GM21390 (cell line): Measurements from ENCODE around the gene SDCCAG8.

Source experiments
- ATAC-seq: cut with Tn5 transposase; IDR thresholded peaks from one replicate; pipeline ENCODE4 v1.9.1; 2021; ENCODE audit not compliant: unreplicated experiment

SDCCAG8 gene

DNA sequence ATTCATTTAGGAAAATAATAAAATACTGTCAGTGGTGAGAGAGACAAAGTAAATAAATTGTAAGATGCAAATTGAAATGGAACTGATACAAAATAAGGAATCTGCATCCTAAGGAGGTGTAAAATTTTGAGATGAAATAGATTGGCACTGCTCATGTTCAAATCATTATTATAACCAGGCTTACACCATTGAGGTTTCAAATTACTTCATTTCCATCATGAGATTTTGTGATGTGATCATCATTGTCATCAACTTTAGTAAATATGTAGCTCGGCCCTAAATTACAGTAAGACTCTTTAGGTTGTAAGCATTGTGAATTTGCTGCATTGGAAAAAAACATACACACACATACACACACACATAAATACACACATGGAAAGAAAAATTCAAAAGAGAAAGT is 123.4 kb downstream of the SDCCAG8 start:
- no peak for ATAC-seq

DNA sequence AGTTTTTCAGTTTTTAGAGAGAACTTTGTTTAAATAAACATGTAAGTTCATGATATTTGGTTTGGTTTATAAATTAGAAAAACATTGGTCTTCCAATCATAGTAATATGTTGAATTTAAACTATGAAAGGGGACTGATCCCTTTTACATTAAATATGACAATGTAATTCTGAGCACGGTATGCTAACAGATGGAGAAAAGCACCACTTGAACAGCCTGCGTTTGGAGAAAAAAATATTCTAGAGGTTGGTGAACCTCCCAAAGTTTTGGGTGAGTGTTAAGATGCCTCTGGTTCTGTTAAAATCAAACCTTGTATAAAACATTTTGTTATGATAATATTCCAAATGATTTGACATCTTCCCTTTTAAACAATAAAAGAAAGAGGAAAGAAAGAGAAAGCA is 123.9 kb downstream of the SDCCAG8 start:
- no peak for ATAC-seq

DNA sequence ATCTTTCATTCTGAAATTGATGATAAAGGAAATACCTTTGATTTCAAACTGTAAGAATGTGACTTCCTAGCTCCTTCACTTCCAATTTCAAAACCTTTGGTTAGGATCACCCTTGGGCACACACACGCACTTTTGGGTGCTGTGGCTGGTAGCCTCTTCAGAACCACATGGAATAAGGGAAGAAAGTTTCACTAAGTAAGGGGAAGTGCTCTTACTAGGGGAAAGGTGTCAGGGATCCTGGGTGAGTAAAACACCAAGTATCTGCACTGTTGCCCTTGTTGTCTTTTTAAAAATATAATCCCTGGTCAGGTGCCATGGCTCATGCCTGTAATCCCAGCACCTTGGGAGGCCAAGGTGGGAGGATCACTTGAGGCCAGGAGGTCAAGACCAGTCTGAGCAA is 132.4 kb downstream of the SDCCAG8 start:
- ATAC-seq = no peak

DNA sequence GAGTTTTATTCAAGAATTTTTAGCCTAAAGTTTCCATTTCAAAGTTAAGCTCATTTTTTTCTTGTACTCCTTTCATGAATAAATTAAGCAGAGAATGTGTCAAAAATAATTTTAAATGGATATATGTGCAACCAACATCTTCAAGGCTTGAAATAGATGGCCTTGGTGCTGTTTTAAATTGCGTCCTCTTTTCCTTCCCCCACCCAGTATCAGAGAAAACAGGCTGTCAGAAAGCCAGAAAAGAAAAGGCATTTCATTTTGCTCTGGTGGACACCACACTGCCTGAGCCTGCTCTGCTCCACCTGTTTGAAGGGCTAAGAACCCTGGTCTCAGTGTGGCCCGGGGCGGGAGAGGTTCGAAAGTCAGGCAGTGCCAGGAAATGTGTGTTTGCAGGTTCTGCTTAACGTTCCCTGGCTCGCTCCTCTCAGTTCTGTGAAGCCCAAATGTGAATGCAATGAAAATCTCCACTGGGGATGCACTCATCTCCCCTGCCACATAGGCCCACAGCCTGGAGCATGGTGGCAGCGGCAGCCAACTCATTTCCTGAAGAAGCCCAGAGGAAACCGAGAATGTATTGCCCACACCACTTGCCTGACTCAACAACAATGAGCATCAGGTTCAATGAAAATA is 134.4 kb downstream of the SDCCAG8 start:
- ATAC-seq = no peak

DNA sequence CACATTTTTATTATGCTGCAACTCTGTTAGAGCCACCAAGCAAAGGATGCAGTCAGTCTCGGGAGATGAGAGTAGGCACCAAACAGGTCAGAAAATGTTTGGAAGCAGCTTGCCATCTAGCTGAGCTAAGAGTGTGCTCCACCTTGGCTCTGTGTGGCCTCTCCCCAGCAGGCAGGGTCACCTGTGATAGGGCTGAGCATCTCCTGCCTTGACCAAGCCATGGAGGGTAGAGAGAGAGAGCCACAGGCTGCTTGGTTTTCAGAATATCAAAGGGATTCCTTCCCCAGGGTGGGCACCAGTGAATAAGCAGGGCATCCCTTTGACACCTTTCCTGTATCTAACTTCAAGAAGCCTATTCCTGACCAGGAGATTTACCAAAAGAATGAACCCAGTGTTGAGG is 135.5 kb downstream of the SDCCAG8 start:
- no peak for ATAC-seq

DNA sequence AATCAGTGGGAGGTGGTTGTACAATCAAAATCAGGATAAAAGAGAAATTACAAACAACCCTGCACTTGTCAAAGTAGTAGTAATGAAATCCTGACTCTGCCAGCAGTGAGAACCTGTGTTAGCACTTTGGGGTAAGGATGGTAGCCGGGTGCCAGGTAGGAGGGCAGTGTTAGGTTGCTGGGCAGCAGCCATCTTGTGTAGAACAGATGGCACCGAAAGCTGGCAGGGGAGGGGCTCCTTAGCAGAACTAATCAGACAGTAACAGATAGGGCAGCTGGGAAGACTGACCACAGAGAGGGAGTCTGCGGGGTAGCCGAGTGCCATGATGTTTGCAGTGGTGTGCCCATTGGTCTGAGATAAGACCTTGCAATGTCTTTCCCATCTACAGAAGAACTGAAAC is 137.3 kb downstream of the SDCCAG8 start:
- ATAC-seq = no peak

DNA sequence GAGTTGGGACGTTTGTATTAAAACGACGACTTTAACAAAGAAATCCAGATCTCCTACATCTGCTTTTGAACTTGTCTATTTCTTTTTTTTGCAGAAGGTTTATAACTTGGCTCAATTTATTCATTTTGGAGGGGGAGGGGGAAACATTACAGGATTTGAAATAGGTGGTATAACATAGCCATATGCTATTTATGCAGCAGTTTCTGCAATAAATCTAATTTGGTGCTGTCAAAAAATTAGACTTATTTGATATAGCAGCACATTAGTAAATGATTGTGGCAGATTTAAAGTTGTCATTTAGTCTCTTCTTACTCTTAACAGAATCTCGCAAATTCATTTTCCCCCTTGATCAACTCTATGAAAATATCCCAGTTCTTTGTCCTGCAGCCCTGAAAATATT is 138.2 kb downstream of the SDCCAG8 start:
- no peak for ATAC-seq

DNA sequence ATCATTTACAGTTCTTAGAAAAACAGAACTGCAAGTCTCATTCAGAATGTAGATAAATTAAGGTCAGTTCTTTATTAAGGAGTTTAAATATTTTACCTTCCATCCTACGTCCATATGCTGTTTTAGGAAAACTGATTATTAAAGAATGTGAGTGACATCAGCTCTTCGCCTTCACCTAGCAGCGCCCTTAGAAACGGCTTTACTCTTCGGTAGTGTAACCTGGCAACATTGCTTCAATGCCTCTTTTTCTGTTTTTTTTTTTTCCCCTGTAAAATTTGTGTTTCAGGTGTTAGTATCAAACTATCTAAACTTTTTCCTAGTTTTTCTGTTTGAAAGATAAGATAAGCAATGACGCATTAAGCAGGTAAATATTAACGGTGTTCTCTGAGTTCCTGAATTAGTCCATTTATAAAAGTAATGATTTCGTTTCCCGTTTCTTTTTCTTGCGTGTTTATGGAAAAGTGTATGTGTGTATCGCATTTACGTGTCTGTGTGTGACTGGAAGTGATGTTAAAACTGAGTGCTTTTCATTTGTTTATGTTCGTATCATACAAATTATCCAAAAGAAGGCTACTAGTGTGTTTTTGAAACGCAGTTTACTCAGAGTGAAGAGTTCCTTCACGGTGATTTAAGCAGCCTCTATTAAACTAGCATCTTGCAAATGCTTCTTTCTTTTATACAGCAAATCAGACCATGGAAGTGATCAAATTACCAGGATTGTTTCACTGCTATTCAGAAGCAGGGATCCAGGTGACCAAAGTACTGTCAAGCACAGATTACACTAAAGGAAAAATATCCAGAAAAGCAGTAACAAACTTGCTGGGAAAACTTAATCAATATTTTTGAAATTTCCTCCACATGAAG is 139.0 kb downstream of the SDCCAG8 start:
- no peak for ATAC-seq

DNA sequence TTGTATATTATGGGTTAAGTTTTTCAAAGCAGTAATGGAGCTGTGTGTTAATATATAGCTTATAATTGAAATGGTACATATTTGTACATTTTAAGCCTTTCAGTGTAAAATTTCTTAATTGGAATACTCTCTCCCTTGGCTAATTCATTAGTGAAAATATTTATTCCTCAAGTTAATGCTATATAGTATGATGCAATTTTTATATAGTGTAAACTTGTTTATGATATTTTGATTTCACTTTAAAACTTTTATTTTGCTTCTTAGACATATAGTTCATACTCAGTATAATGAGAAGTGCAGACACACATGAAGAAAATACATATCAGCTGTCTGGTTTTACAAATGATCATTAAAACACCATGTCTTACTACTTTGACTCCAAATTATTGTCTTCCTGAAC is 140.6 kb downstream of the SDCCAG8 start:
- ATAC-seq = no peak

DNA sequence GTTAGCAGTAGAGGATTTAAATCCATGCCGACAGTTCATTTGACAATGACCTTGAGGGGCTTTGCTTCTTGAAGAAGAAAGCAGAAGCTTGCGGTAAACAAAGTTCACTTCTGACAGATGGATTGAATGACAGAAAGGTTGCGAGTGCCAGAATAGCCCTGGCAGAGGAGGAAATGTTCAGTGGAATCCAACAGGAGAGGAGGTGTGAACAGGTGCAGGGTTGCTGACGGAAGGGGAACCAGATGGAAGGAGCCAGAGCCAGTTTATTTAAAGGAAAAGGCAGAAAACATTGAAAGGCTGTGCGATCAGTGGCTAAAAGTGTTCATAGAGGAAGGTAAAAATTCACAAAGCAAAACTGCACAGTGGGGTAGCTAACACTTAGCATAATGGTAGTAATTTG is 141.0 kb downstream of the SDCCAG8 start:
- ATAC-seq = no peak

DNA sequence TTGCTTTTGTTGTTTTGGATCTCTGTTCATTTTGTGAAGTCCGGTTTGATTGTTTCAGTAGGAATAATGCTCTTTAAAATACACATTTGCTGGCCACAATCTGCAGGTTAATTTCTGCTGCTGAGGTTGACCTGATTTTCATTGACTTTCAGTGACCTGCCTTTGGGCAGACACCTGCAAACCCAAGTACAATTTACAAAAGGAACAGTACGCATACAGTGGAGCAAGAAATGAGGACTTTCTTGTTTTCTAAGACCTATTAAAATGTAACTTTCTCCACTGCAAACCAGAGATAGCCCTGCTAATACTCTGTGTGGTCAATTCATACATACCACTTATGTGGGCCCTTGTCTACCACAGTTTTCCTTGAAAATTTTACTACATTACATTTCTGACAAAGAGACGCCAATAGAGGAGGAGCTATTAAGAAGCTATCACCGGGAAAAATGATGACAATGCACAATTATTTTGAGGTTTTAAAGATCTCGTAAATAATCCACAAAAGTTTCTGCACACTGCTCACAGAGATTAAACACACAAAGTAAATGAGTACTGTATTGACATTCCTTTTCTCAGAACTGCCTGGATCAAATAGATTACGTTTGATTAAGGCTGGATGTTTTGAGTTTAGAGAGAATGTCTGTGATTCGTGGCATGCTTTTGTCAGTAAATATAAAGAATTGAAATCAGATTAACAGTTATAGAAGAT is 141.9 kb downstream of the SDCCAG8 start:
- ATAC-seq = no peak

DNA sequence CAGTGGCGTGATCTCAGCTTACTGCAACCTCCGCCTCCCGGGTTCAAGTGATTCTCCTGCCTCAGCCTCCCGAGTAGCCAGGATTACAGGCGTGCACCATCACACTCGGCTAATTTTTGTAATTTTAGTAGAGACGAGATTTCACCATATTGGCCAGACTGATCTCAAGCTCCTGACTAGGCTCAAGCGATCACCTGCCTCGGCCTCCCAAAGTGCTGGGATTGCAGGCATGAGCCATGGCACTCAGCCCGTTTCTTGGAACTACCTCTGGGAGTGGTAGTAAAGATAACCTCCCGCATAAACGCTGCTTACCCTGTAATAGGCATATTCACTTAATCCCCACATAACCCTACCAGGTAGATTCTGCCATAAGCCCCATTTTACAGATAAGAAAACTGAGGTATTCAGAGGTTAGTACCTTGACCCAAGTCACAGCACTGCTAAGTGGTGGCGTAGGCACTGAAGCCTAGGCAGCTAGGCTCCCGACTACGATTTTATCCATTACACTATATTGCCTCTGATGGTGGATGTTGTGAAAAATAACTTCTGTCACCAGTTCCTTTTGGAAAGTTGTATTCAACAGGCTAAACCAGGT is 143.8 kb downstream of the SDCCAG8 start:
- ATAC-seq = no peak

DNA sequence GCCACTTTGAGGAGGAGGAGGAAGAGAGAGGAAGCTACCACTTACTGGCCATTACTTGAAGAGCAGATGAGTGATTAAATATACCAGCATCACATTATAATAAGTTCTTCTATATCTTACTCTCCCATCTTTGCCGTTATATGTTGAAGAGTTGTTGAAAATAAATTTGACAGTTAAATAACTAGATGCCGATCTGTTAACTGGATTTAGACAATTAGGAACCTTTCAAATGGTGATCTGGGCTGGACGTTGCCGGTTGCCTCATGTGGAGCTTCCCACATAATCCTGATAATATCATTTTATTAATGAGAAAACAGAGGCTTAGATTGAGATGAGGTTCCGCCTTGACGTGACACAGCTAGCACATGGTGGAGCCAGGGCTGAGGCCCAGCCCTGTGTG is 147.0 kb downstream of the SDCCAG8 start:
- ATAC-seq = no peak

DNA sequence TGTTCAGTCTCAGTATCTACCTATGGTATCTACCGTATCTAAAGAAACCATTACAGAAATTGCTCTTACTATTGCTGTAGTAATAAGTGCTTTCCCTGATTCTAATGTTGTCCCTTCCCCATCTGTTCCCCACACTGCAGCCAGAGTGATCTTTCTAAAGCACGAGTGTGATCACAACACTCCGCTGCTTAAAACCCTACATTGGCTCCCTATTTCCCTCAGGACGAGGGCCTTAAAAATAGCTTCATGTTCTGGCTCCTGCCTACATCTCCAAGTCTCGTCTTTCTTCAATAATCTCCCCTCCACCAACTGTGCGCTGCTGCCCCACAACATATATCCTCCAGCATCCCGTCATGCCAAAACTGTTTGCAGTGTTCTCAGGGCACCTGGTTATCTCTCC is 150.6 kb downstream of the SDCCAG8 start:
- no peak for ATAC-seq

DNA sequence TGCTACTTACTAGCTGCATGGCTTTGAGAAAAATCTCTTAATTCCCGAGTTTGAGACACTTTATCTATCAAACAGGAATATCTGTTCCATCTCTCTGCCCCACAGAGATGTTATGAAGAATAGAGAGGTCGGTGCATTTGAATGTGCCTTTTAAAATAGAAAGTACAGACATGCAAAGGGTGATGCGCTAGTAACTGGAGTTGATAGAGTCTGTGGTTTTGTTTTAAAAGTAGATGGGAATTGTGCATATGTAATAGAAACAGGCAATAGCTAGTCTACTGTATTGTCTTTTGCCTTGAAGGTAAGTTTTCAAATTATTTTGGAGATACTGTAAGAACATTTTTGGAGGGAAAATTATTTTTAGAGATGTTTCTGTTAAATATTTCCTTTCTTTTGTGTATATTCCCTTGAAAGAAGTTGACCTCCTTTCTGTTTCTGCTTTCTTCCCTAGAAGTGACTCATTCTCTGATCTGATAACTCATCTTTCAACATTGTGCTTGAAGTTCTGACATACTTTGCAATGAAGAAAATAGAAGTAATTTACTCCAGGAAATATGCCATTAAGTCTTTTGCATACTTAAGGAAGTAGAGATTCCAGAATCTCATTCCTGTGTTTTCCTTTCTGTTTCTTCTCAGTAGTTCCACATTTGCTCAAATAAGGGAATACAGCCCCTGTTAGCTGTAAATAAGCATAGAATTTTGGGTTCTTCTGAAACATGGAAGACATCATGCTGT is 151.6 kb downstream of the SDCCAG8 start:
- ATAC-seq = no peak

DNA sequence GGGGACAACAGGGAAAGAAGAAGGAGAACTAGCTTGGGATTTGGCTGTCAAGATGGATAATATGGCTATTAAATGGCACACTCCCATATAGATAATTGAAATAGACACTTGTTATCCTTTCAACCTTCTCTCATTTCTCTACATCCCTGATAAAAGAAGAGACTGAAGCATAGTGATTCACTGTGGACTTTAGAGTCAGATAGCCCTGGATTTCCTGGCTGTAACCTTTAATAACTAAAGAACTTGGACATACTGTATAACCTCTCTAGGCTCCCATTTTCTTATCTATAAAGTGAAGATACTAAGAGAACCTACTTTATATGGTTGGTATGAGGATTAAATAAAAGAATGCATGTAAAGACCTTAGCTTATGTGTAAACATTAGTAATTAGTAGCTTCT is 152.6 kb downstream of the SDCCAG8 start:
- ATAC-seq = no peak

DNA sequence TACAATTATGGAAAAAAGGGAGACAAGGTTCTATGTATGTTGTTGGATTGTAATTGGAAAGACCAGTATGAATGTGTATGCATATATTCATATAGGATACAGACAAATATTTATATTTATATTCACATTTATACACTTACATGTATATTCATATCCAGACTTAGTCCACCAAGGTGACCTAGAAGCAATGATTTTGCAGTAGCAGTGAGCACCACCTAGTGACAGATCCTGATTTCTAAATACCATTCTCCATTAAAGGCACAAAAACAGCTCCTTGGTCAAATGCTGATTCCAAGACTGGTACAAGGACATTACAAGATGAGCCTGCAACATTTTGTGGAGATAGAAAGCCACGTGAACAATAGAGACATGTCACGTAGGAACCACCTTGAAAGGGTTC is 153.4 kb downstream of the SDCCAG8 start:
- no peak for ATAC-seq

DNA sequence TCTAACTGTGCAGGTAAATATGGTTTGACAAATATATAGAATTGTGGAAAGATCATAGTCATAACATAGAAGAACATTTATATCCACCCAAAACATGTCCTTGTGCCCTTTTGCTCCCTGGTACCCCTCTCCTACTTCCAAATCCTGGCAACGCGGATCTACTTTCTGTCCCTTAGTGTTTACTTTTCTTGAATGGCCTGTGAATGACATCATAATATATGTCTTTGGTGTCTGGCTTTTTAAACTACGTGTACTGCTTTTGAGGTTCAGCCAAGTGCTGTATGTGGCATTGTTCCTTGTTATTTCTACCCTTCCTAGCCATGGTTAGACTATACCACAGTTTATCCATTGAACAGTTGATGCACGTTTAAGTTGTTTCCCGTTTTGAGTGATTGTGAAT is 155.6 kb downstream of the SDCCAG8 start:
- ATAC-seq = no peak

DNA sequence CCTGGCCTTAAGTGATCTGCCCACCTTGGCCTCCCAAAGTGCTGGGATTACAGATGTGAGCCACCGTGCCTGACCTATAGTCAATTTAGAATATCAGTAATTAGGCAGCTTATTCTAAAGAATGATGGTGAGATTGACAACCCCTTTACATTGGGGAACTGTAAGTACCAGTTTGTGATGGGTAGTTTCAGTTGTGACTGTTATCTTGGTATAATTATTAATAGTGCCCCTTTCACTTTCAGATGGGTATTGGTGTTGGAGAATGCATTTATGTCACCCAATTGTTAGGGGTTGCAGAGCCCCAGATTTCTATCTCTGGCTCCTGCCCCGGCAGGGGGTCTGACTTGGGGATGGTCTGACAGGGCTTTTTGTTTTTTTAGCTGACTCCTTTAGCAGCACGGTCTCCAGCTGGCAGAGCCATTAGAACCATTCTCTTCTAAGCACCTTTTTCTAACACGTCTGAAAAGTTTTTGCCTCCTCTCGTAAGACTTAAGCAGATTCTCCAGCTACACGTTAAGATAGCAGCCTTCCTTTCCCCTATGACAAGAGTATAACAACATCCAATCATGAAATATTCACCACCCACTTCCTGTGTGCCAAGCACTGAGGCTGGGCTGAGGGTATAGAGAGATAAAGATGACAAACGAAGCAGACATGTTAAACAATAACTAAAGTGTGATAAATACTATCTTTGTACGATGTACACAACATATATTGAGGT is 157.8 kb downstream of the SDCCAG8 start:
- peak; percentile 53 for ATAC-seq

DNA sequence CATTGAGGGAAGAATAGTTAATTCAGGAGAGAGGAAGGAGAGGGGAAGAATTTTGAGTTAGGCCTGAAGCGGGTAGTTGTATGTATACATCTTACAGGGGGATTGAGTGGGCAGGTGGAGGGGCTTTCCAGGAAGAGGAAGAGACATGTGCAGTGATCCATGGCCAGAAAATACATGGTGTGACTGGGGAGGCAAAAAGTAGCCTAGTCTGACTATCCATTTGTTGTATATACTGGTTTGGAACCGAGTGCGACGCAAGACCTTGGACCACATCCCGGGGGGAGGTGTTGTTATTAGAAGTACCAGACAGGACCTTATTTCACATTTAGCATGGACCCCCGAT is 158.3 kb downstream of the SDCCAG8 start:
- ATAC-seq = no peak
